Vagina (tissue), 2 donors: ENCODE results near the gene ERO1A.

Experiments used
- POLR2A ChIP-seq, 2 donors: fragments of 450-650 bp; IDR thresholded peaks; one replicate each; pipeline ENCODE4 v1.6.1; 2017; ENCODE audit warnings: antibody characterized with exemption in 2 of 2, mild to moderate bottlenecking in 2 of 2, moderate library complexity in 2 of 2
- POLR2AphosphoS5 ChIP-seq, 2 donors: sonication (generic); formaldehyde crosslinking; IDR thresholded peaks; one replicate each; pipeline ENCODE4 v1.9.0; 2017; ENCODE audit warnings: antibody characterized with exemption in 2 of 2, mild to moderate bottlenecking in 2 of 2, low read depth in 1 of 2; ENCODE audit not compliant: insufficient read depth in 1 of 2
- TF ChIP-seq, protein P1 (sequence below), 3 experiments: fragments of 450-650 bp in 2 of 3; fragments of 200-600 bp in 1 of 3; sonication (generic) in 1 of 3; IDR thresholded peaks; one replicate each; pipeline ENCODE4 v1.5.1; 2017 to 2019; ENCODE audit warnings: antibody characterized with exemption in 3 of 3, mild to moderate bottlenecking in 2 of 3, moderate library complexity in 2 of 3

GRCh38 chr14:52650774-52651173 is 44.6 kb downstream of the ERO1A start:
- TF ChIP-seq, protein P1, sequence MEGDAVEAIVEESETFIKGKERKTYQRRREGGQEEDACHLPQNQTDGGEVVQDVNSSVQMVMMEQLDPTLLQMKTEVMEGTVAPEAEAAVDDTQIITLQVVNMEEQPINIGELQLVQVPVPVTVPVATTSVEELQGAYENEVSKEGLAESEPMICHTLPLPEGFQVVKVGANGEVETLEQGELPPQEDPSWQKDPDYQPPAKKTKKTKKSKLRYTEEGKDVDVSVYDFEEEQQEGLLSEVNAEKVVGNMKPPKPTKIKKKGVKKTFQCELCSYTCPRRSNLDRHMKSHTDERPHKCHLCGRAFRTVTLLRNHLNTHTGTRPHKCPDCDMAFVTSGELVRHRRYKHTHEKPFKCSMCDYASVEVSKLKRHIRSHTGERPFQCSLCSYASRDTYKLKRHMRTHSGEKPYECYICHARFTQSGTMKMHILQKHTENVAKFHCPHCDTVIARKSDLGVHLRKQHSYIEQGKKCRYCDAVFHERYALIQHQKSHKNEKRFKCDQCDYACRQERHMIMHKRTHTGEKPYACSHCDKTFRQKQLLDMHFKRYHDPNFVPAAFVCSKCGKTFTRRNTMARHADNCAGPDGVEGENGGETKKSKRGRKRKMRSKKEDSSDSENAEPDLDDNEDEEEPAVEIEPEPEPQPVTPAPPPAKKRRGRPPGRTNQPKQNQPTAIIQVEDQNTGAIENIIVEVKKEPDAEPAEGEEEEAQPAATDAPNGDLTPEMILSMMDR (IDR thresholded peaks at IDR 0.05): no peak
- no peak for TF ChIP-seq POLR2A (IDR thresholded peaks at IDR 0.05)
- TF ChIP-seq POLR2AphosphoS5 (IDR thresholded peaks at IDR 0.05; ENCODE audit: insufficient read depth in 1 of 2, low read depth in 1 of 2): no peak
